ENCODE measurements around the gene SNRK.

SNRK gene

DNA sequence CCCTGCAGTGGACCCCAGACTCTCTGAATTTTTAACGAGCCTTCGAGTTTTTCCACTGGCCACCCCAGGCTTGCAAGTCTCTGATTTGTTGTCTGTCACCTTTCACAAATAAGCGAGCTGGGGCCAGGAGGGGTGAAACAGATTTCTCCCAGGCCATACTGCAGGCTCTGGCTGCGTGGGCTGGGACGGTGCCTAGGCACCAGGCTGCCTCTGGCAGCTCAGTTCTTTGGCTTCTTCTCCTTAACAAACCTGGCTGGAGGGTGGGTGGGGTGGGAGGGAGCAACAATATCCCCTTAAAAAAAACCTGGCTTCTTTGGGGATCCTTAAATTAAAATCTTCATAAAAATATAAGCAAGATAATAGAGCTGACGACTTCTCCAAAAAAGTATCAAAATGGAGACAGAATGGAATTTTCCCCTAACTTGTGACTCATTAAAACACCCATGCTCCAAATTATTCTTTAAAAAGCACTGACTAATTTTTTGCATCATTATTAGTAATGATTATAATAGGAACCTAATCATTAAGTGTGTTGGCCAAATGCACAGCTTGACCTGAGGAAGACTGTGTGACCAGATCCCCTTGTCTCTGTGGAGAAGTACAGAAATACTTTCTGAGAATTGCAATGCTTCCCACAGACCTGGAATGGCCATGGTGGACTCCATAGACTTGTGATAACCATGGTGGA, 84.1 kb downstream of the SNRK start:
- no peak for FAIRE-seq
- no peak for DNase-seq (ENCODE audit: low spot score)

- no peak for DNase-seq (ENCODE audit: low spot score)
- FAIRE-seq, result no peak
Measured at GRCh38 chr3:43371494-43371893, 85.2 kb downstream of the SNRK start.

DNA sequence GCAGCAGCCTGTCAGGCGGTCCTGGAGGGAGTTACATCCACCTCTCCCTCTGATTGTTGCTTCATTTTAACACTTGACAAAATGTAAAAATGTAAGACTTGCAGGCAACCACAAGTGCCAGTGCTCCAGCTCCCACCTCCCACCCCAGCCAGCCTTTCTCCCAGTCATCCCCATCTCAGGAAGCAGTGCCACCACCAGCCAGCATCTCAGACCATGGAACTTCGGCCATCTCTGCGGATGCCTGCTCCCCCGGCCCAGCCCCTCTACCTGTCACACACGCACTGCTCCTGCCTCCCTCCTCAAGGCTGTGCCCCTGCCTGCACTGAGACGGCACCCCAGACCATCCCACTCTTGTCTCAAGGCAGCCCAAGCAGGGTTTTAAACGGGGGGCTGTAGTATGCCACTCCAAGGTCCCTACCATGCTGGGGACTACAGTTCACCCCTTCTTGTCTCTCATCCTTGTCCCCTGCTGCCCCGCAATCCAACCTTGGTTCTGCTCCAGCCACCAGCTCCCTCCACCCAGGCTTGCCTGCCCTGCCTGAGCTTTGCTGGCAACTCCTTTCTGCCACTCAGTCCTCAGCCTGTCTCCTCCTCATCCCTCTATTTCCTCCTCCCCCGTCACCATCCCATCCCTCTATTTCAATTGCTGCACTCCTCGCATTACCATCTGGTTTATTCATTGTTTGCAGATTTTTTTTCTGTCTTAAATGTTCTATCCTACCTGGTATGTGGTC, 85.8 kb downstream of the SNRK start:
- DNase-seq (ENCODE audit: low spot score) (no peak), FAIRE-seq (no peak)

DNA sequence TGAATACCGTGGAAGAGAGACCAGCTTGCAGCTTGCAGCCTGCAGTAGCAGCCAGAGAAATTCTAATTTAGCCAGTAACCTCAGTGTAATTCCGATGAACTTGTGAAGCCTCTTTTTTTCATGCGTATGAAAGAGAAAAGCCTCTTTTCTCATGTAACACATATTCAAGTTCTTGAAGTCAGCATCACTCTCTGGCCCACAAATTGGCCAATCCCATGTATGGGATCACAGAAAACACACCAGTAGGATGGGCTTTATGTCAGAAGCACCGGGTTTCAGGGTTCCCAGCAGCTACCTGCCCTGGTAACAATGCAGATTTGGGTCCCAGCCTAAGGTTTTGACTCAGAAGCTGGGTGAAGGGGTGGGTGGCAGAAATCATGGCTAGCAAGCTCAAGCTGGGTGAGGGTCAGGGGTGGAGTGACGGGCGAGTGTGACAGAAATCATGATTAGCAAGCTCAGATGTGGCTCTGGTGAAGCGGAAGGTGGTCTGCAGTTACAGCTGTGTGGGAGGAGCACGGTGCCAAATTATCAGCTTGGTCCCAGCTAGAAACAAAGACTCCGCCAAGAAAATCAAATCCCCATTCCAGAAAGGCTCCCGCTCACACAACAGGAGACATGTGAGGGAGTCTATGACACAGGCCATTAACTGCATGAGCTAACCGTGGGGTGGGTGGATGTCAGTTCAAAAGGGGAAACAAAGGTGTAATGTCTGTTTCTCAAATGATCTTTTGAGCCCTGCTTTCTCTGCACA, 86.6 kb downstream of the SNRK start:
- no peak for FAIRE-seq
- no peak for DNase-seq (ENCODE audit: low spot score)

DNA sequence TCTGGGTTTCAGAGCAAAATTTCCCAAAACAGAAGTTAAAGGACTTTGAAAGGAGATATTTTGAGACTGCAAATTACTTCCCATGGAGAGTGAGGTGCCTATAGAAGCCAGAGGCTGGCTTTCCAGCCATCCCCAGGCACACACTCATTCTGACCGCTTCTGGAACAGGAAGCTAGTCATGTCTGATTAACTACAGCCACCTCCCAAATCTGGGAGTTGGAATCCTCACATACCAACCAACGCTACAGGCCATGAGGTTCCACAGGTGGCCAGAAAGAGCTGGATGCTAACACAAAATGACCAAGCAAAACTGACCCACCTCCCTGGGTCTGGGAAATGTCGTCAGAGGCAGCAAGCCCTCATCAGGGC, 87.2 kb downstream of the SNRK start:
- no peak for FAIRE-seq
- DNase-seq (ENCODE audit: low spot score), result no peak

- peak; percentile 49 for DNase-seq (ENCODE audit: low spot score)
- no peak for FAIRE-seq
Measured at GRCh38 chr3:43378066-43378935, 92.0 kb downstream of the SNRK start.

GRCh38 chr3:43379343-43379742, 93.0 kb downstream of the SNRK start:
- DNase-seq (ENCODE audit: low spot score) (no peak), FAIRE-seq (no peak)

- no peak for DNase-seq (ENCODE audit: low spot score)
- no peak for FAIRE-seq
Measured at GRCh38 chr3:43388175-43388574, 101.8 kb downstream of the SNRK start.

- DNase-seq (ENCODE audit: low spot score) (no peak), FAIRE-seq (no peak)
Measured at GRCh38 chr3:43388915-43389314, 102.6 kb downstream of the SNRK start.

- FAIRE-seq (no peak), DNase-seq (ENCODE audit: low spot score) (no peak)
Measured at GRCh38 chr3:43389388-43390254, 103.3 kb downstream of the SNRK start.

GRCh38 chr3:43390255-43390588, 103.9 kb downstream of the SNRK start:
- FAIRE-seq (no peak), DNase-seq (ENCODE audit: low spot score) (no peak)

DNA sequence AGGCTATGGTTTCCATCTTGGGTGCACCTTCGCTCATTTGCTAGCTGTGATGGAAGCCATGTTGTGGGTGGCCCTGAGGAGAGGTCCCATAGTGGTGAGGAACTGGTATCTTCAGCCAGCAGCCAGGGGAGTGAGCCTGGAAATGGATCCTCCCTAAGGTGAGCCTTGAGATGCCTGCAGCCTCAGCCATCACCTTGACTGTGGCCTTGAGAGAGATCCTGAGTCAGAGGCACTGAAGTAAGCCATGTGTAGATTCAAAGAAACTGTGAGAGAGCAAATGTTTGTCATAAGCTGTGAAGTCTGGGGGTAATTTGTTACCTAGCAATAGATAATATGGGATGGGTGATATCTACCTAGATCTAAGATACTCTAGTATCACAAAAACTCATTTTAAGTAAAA, 105.3 kb downstream of the SNRK start:
- FAIRE-seq (no peak), DNase-seq (ENCODE audit: low spot score) (no peak)

DNA sequence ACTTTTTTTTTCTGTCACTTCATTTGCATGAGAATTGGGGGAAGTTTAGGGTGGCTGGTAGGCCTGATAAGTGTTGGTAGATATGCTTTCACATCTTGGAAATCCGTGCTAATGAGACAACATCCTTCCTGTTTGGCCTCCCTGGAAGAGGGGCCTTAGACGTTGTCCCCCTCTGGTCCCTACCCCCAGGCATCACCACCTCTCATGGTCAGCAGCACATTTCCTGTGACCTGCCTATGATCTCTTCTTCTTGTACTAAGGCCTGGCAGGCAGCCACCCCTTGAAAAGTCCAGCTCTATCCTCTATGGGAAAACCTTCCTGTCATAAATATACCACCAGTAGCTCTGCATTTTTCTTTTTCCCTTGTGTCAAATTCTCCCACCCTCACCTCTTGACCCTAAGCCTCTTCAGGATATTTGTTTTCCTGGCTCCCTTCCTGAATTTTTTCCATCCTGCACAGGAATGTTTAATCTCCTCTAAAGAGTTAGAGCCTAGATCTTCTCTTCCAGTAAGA, 107.8 kb downstream of the SNRK start:
- no peak for FAIRE-seq
- DNase-seq (ENCODE audit: low spot score), result no peak

GRCh38 chr3:43399034-43399433, 112.7 kb downstream of the SNRK start:
- DNase-seq (ENCODE audit: low spot score) (no peak), FAIRE-seq (no peak)

- FAIRE-seq (no peak), DNase-seq (ENCODE audit: low spot score) (no peak)
Measured at GRCh38 chr3:43400167-43400566, 113.8 kb downstream of the SNRK start.
